ENCODE results near the gene ADAM21. TPM values are rescaled to one million over a fixed set of nuclear protein-coding genes. Genes with fewer than 3 reads are reported as not detected.
A peak's percentile ranks its signal among the peaks of the same experiment; 100 is the strongest.
"Not testable (repeated sequence)": the region's sequence is repeated elsewhere in the genome, so short reads cannot be mapped to it uniquely, and the experiment has no call there.

Gene ADAM21
- total RNA-seq, 1 donor from 2014 or later = not detected

DNA sequence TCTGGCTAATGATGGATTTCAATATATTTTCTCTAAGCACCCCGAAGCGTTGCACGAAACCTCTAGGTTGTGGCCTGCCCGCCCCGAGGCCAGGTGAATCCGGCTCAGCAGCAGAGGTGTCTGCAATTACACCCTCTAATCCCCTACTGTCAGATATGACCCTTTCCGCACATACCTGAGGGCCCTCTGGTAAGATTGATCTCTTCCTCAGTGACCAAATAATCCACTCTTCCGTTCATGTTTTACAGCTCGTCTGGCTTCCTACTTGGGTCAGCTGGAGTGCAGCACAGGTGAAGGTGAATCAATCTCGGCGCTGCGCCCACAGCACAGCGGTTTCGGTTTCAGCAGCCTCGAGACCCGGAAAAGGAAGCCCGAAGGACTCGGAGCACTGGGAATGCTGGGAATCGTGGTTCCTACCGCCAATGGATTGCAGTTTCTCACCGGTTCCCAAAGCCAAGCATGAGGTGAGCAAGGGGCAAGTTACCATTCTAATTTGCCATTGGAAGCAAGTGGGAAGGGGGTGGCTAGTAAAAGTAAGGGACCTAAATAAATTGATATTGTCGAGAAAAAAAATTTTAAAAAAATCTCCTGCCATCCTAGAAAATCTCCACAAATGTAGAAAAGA is 35.1 kb upstream of the ADAM21 start, which contains the start of gene SYNJ2BP:
Gene SYNJ2BP (minus strand): TSS at position 366 of the 625 bp plus-strand sequence. CDS start 127 bp downstream, at position 239.
- Mint-ChIP-seq H3K27me3 (ENCODE audit: unreplicated experiment) (no peaks in the 10 kb centered on the region), H3K36me3 (ENCODE audit: unreplicated experiment) (no peaks in the 10 kb centered on the region), H3K4me3 (ENCODE audit: unreplicated experiment) (peak within 1 kb of the TSS; percentile 99), H3K9me3 (ENCODE audit: unreplicated experiment) (no peaks in the 10 kb centered on the region), H3K27ac (ENCODE audit: unreplicated experiment) (peak within 1 kb of the TSS; percentile 89), H3K4me1 (ENCODE audit: low read depth, unreplicated experiment) (no peaks in the 10 kb centered on the region)
- peak; percentile 62 for DNase-seq
- TF ChIP-seq CTCF (IDR thresholded peaks at IDR 0.05; ENCODE audit: partially characterized antibody, unreplicated experiment) = no peak

GRCh38 chr14:70419270-70419931 is 32.6 kb upstream of the ADAM21 start:
- H3K27me3 Mint-ChIP-seq (ENCODE audit: unreplicated experiment); H3K9me3 Mint-ChIP-seq (ENCODE audit: unreplicated experiment); DNase-seq; H3K36me3 Mint-ChIP-seq (ENCODE audit: unreplicated experiment); H3K27ac Mint-ChIP-seq (ENCODE audit: unreplicated experiment); H3K4me3 Mint-ChIP-seq (ENCODE audit: unreplicated experiment); H3K4me1 Mint-ChIP-seq (ENCODE audit: low read depth, unreplicated experiment): not testable (repeated sequence)

GRCh38 chr14:70422538-70422937 is 29.4 kb upstream of the ADAM21 start:
- TF ChIP-seq CTCF (IDR thresholded peaks at IDR 0.05; ENCODE audit: partially characterized antibody, unreplicated experiment) = no peak
- Mint-ChIP-seq H3K27me3 (ENCODE audit: unreplicated experiment) (no peaks in the 10 kb centered on the region), H3K4me3 (ENCODE audit: unreplicated experiment) (no peak overlapping the region), H3K27ac (ENCODE audit: unreplicated experiment) (no peak overlapping the region), H3K9me3 (ENCODE audit: unreplicated experiment) (peaks cover 1% of the 10 kb centered on the region), H3K36me3 (ENCODE audit: unreplicated experiment) (no peaks in the 10 kb centered on the region), H3K4me1 (ENCODE audit: low read depth, unreplicated experiment) (no peaks in the 10 kb centered on the region)
- DNase-seq = no peak

DNA sequence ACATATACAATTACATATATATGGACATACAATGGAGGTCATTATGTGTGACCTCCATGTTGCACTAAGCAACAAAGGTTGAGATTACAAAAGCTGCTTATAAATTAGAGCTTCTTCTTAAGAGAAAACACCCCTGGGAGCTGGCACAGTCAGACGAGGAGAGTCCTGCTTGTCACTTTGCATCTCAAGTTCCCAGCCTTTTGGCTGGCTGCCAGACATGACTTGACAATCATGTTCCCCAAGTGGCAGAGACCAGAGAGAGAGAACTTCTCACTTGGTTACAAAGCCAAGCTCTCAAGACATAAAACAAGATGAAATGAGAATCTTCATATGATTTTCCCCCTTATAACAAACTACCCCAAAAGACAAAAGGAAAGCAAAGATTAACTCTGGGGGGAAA is 26.6 kb upstream of the ADAM21 start:
- no peaks in the 10 kb centered on the region for H3K27me3 Mint-ChIP-seq (ENCODE audit: unreplicated experiment)
- no peak overlapping the region for H3K4me3 Mint-ChIP-seq (ENCODE audit: unreplicated experiment)
- H3K36me3 Mint-ChIP-seq (ENCODE audit: unreplicated experiment) = no peaks in the 10 kb centered on the region
- no peaks in the 10 kb centered on the region for H3K4me1 Mint-ChIP-seq (ENCODE audit: low read depth, unreplicated experiment)
- no peak for TF ChIP-seq CTCF (IDR thresholded peaks at IDR 0.05; ENCODE audit: partially characterized antibody, unreplicated experiment)
- peaks cover 1% of the 10 kb centered on the region for H3K9me3 Mint-ChIP-seq (ENCODE audit: unreplicated experiment)
- no peak overlapping the region for H3K27ac Mint-ChIP-seq (ENCODE audit: unreplicated experiment)
- DNase-seq = no peak

GRCh38 chr14:70426555-70426954 is 25.4 kb upstream of the ADAM21 start:
- H3K27ac Mint-ChIP-seq (ENCODE audit: unreplicated experiment); H3K4me1 Mint-ChIP-seq (ENCODE audit: low read depth, unreplicated experiment); DNase-seq; H3K4me3 Mint-ChIP-seq (ENCODE audit: unreplicated experiment); H3K27me3 Mint-ChIP-seq (ENCODE audit: unreplicated experiment); H3K9me3 Mint-ChIP-seq (ENCODE audit: unreplicated experiment); H3K36me3 Mint-ChIP-seq (ENCODE audit: unreplicated experiment): not testable (repeated sequence)

DNA sequence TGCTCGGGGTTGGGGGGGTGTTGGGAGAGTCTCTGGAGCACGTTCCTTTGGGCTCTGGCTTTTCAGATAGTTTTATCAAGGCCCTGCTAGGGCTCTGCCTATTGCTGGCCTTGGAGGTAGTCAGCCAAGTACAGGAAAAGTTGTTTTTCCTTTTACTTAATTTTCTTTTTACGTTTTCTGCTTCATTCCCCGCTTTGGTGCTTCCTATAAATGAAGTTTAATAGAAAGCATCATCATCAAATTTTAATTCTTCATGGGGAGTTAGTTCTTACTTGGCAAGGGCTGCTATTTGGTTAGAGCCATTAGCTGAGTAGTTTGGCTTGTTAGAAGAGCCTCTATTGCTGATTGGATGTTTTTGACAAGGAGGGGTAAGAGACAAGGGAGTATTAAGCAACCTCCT is 15.1 kb upstream of the ADAM21 start:
- H3K36me3 Mint-ChIP-seq (ENCODE audit: unreplicated experiment) = peaks cover 24% of the 10 kb centered on the region
- H3K4me3 Mint-ChIP-seq (ENCODE audit: unreplicated experiment) = no peak overlapping the region
- DNase-seq = no peak
- no peaks in the 10 kb centered on the region for H3K4me1 Mint-ChIP-seq (ENCODE audit: low read depth, unreplicated experiment)
- TF ChIP-seq CTCF (IDR thresholded peaks at IDR 0.05; ENCODE audit: partially characterized antibody, unreplicated experiment) = no peak
- no peak overlapping the region for H3K27ac Mint-ChIP-seq (ENCODE audit: unreplicated experiment)
- H3K9me3 Mint-ChIP-seq (ENCODE audit: unreplicated experiment) = peaks cover 9% of the 10 kb centered on the region
- H3K27me3 Mint-ChIP-seq (ENCODE audit: unreplicated experiment) = peaks cover 3% of the 10 kb centered on the region

All from glutamatergic neuron (in vitro differentiated cells).